K562 (cell line): ENCODE results near the gene LRRC25. TPM values are rescaled to one million over a fixed set of nuclear protein-coding genes. Genes with fewer than 3 reads are reported as not detected.

ENCODE experiments used
- ZBTB49 ChIP-seq: sonication (generic); formaldehyde crosslinking; IDR thresholded peaks from 2 replicates; pipeline ENCODE4 v1.8.0; 2022; ENCODE audit warnings: missing genetic modification reagents, mild to moderate bottlenecking, borderline replicate concordance
- ZFP91 ChIP-seq: sonication (generic); formaldehyde crosslinking; IDR thresholded peaks from 2 replicates; pipeline ENCODE4 v1.8.0; 2022; ENCODE audit warnings: mild to moderate bottlenecking, missing genetic modification reagents
- polyA plus RNA-seq, 8 experiments: library from polyadenylated mRNA; depleted of rRNA in 4 of 8; stranded (reverse) in 5 of 8; unstranded in 3 of 8; fragments of >200 nt; fragmentation: Nextera tagmentation in 2 of 8; fragmentation: Illumina TruSeq in 1 of 8; extraction: Ambion mirVana in 2 of 8; extraction: Trizol in 1 of 8; gene quantifications; 2 replicates each; pipeline versions ENCODE4 v1.2.1 to v1.2.3, GENCODE V29; 2011 to 2014; ENCODE audit warnings: inconsistent platforms in 1 of 8, missing spikeins in 1 of 8
- total RNA-seq, 7 experiments: library from RNA; depleted of rRNA in 6 of 7; stranded (reverse); fragments of >200 nt in 6 of 7; fragmentation: Illumina TruSeq in 2 of 7; extraction: Trizol in 2 of 7; gene quantifications; 2 replicates each; pipeline versions ENCODE4 v1.2.1 to v1.2.3, GENCODE V29; 2011 to 2021; ENCODE audit warnings: low replicate concordance in 1 of 7

Gene LRRC25
- total and polyA plus RNA-seq, 9 of the 15 experiments (the other 6 are each of a cell fraction or from before 2014, with no cell fraction given) = 0.07 to 0.36 (median 0.10) TPM; not detected in 3

GRCh38 chr19:18429717-18430416 lies 32.4 kb upstream of the LRRC25 start (continued):
- TF ChIP-seq ZBTB49 (CRISPR knock-in tag) = no peak
- no peak for TF ChIP-seq ZFP91 (CRISPR knock-in tag)
- TF ChIP-seq, all 486 proteins: peak for 9
